MCF 10A (cell line): ENCODE results near the gene RINT1. TPM values are rescaled to one million over a fixed set of nuclear protein-coding genes. Genes with fewer than 3 reads are reported as not detected.
"Not testable (repeated sequence)": the region's sequence is repeated elsewhere in the genome, so short reads cannot be mapped to it uniquely, and the experiment has no call there.

Source experiments
- BruUV-seq: library from RNA; stranded (reverse); fragments of 400-500 nt; replicated peaks from 2 replicates; lab custom pipeline; 2021; lab: Mats Ljungman, UMichigan
- CTCF ChIA-PET: fragments of 300-600 bp; sonication (Branson Sonifier 250); formaldehyde crosslinking; extraction: SDS; loops from one replicate; lab custom pipeline; 2021; ENCODE audit warnings: antibody characterized with exemption, inconsistent platforms; lab: Yijun Ruan, JAX
- POLR2A ChIA-PET: fragments of 300-600, 350-650 bp; sonication (Branson Sonifier 250); formaldehyde crosslinking; extraction: SDS; loops from one replicate; lab custom pipeline; 2020; ENCODE audit warnings: antibody characterized with exemption, inconsistent platforms; lab: Yijun Ruan, JAX
- DNase-seq: peaks from one replicate; pipeline ENCODE4 v3.0.0-alpha.2; 2018; ENCODE audit not compliant: unreplicated experiment
- H3K27ac Mint-ChIP-seq: one replicate; pipeline ENCODE4 v1.8.0; 2022; ENCODE audit warnings: mild to moderate bottlenecking, low read depth, mixed read lengths; ENCODE audit not compliant: unreplicated experiment
- H3K27me3 Mint-ChIP-seq: one replicate; pipeline ENCODE4 v1.8.0; 2022; ENCODE audit warnings: mixed read lengths; ENCODE audit not compliant: insufficient read depth, unreplicated experiment
- H3K36me3 Mint-ChIP-seq: one replicate; pipeline ENCODE4 v1.8.0; 2022; ENCODE audit warnings: mild to moderate bottlenecking, moderate library complexity, mixed read lengths; ENCODE audit not compliant: insufficient read depth, unreplicated experiment
- H3K4me1 Mint-ChIP-seq: one replicate; pipeline ENCODE4 v1.8.0; 2022; ENCODE audit warnings: mixed read lengths; ENCODE audit not compliant: insufficient read depth, unreplicated experiment
- H3K4me3 Mint-ChIP-seq: one replicate; pipeline ENCODE4 v1.8.0; 2022; ENCODE audit warnings: mild to moderate bottlenecking, moderate library complexity, mixed read lengths; ENCODE audit not compliant: unreplicated experiment
- H3K9me3 Mint-ChIP-seq: one replicate; pipeline ENCODE4 v1.8.0; 2022; ENCODE audit warnings: mixed read lengths; ENCODE audit not compliant: unreplicated experiment
- CTCF ChIP-seq: fragments of 200-600 bp; IDR thresholded peaks from one replicate; pipeline ENCODE4 v1.8.0; 2022; ENCODE audit warnings: antibody characterized with exemption, mild to moderate bottlenecking; ENCODE audit not compliant: unreplicated experiment
- intact Hi-C: fragments of 100-400 bp; cut with micrococcal nuclease; formaldehyde crosslinking; loops from 2 replicates; pipeline ENCODE4 v1.14.1; 2022
- total RNA-seq: library from RNA; stranded (reverse); gene quantifications from 2 replicates; pipeline ENCODE4 v1.2.3, GENCODE V29; 2022

RINT1 gene
- total RNA-seq, 1 experiment from 2014 or later: 29.2 TPM

- TF ChIP-seq CTCF: no peak
- H3K4me1 Mint-ChIP-seq: peaks cover 6% of the 10 kb centered on the region
- ChIA-PET CTCF (interaction anchor here (0.5 to 0.8 kb wide), 3 partner anchors 10 to 587 kb away, joined by 3 to 4 read pairs (median 3); no protein-coding TSS in a partner anchor), POLR2A (no interaction called here)
- no peaks in the 10 kb centered on the region for H3K36me3 Mint-ChIP-seq
- no peak overlapping the region for H3K27ac Mint-ChIP-seq
- intact Hi-C loops: no loop called here
- H3K27me3 Mint-ChIP-seq: no peaks in the 10 kb centered on the region
- no peak overlapping the region for H3K4me3 Mint-ChIP-seq
- H3K9me3 Mint-ChIP-seq: no peaks in the 10 kb centered on the region
- DNase-seq: no peak
- BruUV-seq: no TSS peak
These were observed 64.9 kb downstream of the RINT1 start for GRCh38 chr7:105596866-105597265.

- DNase-seq, H3K4me3 Mint-ChIP-seq, H3K4me1 Mint-ChIP-seq, H3K27me3 Mint-ChIP-seq, H3K9me3 Mint-ChIP-seq, H3K36me3 Mint-ChIP-seq, CTCF ChIA-PET, POLR2A ChIA-PET, H3K27ac Mint-ChIP-seq, BruUV-seq, intact Hi-C loops: not testable (repeated sequence)
These were observed 67.1 kb downstream of the RINT1 start for GRCh38 chr7:105599080-105599479.

GRCh38 chr7:105599551-105599950, 67.5 kb downstream of the RINT1 start:
- BruUV-seq: no TSS peak
- Mint-ChIP-seq H3K36me3 (no peaks in the 10 kb centered on the region), H3K4me3 (no peak overlapping the region), H3K4me1 (peaks cover 6% of the 10 kb centered on the region), H3K27ac (peak overlapping the region; percentile 64), H3K9me3 (no peaks in the 10 kb centered on the region), H3K27me3 (no peaks in the 10 kb centered on the region)
- DNase-seq: no peak
- ChIA-PET CTCF (interaction anchor here (0.6 kb wide), 1 partner anchor 673 kb away, joined by 3 read pairs; no protein-coding TSS in a partner anchor), POLR2A (no interaction called here)
- TF ChIP-seq CTCF: no peak
- intact Hi-C loops: no loop called here

- ChIA-PET CTCF (no interaction called here), POLR2A (interaction anchor here (0.6 to 1.2 kb wide), 2 partner anchors 9 to 14 kb away, joined by 3 read pairs; no protein-coding TSS in a partner anchor)
- Mint-ChIP-seq H3K27me3 (no peaks in the 10 kb centered on the region), H3K9me3 (no peaks in the 10 kb centered on the region), H3K27ac (no peak overlapping the region), H3K4me3 (no peak overlapping the region), H3K4me1 (peaks cover 6% of the 10 kb centered on the region), H3K36me3 (no peaks in the 10 kb centered on the region)
- intact Hi-C loops: no loop called here
- no peak for DNase-seq
- no peak for TF ChIP-seq CTCF
- no TSS peak for BruUV-seq
These were observed 68.9 kb downstream of the RINT1 start for GRCh38 chr7:105600720-105601550.
